HG03135 (cell line): ENCODE measurements around the gene KRTAP3-2.

ENCODE experiments used
- ATAC-seq: cut with Tn5 transposase; IDR thresholded peaks from one replicate; pipeline ENCODE4 v1.9.1; 2021; ENCODE audit warnings: mild to moderate bottlenecking, moderate library complexity; ENCODE audit not compliant: unreplicated experiment

The KRTAP3-2 gene

GRCh38 chr17:40974366-40974765, 25.3 kb downstream of the KRTAP3-2 start:
- no peak for ATAC-seq

- ATAC-seq, result no peak
Measured at GRCh38 chr17:40967582-40967981, 32.1 kb downstream of the KRTAP3-2 start.

- ATAC-seq, result no peak
Measured at GRCh38 chr17:40966848-40967247, 32.9 kb downstream of the KRTAP3-2 start, which contains the start of gene KRT39. Gene KRT39 (minus strand): TSS chr17:40966948. CDS start chr17:40966856, 92 bp downstream.

- ATAC-seq, result no peak
Measured at GRCh38 chr17:40963838-40964237, 35.9 kb downstream of the KRTAP3-2 start.

DNA sequence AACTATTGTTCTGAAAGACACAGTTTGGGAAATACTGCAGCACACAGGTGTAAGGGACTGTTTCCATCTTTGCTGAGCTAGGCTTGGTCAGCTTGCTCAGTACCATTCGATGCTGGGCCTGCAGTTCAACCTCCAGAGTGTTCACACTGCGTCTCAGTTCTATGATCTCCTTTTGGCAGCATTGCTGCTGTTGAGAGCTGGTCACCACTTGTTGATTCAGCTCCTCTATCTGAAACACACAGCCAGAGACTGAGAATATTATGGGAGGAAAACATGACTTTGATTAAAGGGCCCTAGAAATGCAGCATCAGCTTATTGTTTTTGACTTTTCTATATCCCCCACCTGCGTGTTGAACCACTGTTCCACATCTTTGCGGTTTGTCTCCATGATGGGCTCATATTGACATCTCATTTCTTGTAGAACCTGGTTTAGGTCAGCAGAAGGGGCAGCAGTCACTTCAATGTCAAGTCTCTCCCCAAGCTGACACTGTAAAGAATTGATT, 37.6 kb downstream of the KRTAP3-2 start:
- no peak for ATAC-seq

- no peak for ATAC-seq
Measured at GRCh38 chr17:40961591-40961990, 38.1 kb downstream of the KRTAP3-2 start.

GRCh38 chr17:40960144-40960543, 39.6 kb downstream of the KRTAP3-2 start:
- ATAC-seq, result no peak

DNA sequence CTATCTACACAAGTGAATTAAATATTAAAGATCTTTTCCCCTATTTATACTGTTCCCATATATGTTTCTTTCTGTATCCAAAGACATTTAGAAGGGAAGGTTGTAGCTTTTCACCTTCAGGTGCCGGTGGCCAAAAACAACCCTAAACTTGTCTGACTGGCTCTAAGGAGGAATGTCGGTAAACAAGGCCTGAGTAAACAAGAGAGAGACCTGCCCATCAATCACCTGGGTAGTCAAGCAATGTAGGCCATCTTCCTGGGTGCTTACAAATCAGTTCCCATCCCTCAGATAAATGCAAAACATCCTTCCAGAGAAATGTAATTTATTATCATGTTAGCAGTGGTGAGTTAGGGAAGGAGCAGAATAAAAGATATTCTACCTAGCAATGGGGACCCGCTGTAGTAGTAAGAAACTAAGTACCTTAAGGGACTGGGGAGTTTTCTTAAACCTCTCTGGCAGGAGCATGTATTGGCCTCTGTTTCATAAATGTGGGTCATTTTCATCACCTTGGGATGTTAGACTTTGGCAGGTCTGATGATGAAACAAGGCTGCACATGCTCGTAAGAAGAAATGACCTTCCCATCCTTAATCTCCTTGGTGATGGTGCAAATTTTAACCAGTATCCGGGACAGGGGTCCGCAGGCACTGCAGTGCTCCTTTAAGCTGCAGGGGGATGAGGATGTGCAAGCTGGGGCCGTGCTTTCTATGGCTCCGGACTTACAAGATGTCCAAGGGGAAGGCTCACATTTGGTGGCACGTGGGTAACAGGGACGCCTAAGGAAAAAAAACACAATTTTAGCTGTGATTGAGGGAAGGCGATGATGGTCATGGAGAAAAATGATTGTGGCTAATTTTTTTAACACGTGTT, 41.4 kb downstream of the KRTAP3-2 start:
- no peak for ATAC-seq

DNA sequence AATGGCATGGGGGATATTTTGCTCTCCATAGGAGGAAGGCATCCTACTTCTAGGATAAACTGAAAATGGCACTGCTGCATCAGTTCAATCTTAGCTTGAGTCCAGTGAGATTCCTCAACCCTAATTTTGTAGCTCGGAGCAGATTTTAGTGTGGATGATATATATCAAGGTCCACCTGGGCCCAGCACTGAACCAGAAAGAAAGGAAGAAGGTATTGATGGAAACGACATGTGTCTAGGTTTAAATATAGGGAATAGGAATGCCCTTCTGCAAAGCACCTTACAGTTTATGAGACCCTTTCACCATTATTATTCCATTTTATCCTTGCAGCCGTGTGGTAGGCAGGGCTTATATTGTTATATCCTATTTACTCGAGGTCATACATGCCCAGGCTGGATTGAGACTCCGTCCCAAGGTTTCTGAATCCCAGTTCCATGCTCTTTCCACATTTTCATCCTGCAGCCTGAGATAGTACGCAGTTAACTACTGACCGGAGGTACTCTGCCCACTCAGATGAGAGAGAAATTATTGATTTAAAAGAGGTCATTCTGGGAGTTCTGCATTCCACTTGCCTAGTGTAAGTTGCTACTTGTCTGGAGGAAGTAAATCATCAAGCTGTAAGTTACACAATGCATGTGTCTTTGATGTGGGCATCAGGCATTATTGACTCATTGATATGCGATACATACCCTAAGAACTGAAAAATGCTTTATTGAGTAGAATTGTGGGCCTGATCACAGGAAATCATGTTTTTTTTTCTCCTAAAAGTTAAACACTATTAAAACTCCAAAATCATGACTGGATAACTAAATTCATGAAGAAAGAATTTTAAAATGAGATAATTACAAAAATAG, 43.1 kb downstream of the KRTAP3-2 start:
- no peak for ATAC-seq

- ATAC-seq, result no peak
Measured at GRCh38 chr17:40953881-40954280, 45.8 kb downstream of the KRTAP3-2 start.

GRCh38 chr17:40952661-40953060, 47.0 kb downstream of the KRTAP3-2 start:
- ATAC-seq, result no peak

GRCh38 chr17:40952154-40952553, 47.6 kb downstream of the KRTAP3-2 start:
- ATAC-seq, result no peak

GRCh38 chr17:40951011-40951622, 48.6 kb downstream of the KRTAP3-2 start:
- ATAC-seq, result no peak

DNA sequence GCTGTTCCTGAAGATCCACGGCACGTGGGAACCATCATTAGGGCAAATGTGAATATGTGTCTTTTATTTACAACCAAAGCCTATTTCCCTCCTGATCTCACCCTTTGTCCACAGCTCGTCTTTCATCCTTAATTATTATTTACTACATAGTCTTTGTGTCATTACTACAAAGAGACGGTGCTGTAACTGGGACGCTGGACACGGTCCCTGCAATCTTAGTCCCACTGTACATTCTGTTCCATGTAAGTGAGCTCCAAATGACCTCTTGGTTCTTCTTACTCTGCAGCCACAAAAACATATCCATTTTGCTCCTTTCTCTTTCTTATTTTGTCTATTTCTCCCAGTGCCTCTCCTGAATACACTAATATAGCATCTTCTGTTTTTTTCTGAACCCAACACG, 49.5 kb downstream of the KRTAP3-2 start:
- ATAC-seq, result no peak

DNA sequence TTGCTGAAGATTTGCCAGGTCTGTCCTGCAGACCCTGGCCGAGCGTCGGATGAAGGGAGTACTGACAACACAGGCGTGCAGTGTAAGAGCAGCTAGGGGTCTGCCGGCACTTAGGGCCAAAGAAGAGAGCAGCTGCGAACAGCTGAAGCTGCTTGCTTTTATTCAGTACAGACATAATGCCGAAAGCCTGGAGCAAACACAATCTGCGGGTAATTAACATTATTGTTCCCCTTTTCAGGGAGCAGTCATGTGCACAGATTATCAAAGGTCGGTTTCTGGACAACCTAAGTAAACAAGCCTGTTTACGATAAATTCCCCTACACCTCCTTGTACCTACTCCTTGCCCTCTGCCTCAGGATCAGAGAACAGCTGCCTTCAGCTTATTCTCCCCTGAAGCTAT, 50.3 kb downstream of the KRTAP3-2 start:
- ATAC-seq, result no peak
